Measurements from ENCODE around the gene SRPK3.

The SRPK3 gene

GRCh38 chrX:153782313-153782712, 1.5 kb downstream of the SRPK3 start:
- H3K27me3 ChIP-seq (ENCODE audit: control insufficient read depth in 3 of 3, insufficient read depth in 3 of 3, low read depth in 1 of 3, low read length in 3 of 3) = peaks cover 0 to 2% (median 0%) of the 10 kb centered on the region in 3 experiments
- peaks cover 7 to 19% of the 10 kb centered on the region in 2 donors for H3K36me3 ChIP-seq (replicated peaks in 1 of 2; ENCODE audit: control insufficient read depth in 2 of 2, insufficient read depth in 2 of 2, low read length in 2 of 2)
- no peak overlapping the region for H2BK5ac ChIP-seq (ENCODE audit: low read length)
- peaks cover 0 to 1% of the 10 kb centered on the region in 2 donors for H3K4me1 ChIP-seq (ENCODE audit: control insufficient read depth in 2 of 2, insufficient read depth in 1 of 2, low read depth in 1 of 2, low read length in 2 of 2)
- H3K4me2 ChIP-seq (ENCODE audit: insufficient read depth, low read length, poor library complexity, severe bottlenecking) = no peak overlapping the region
- H2BK12ac ChIP-seq (ENCODE audit: low read length) = no peak overlapping the region
- no peak overlapping the region for H2AK5ac ChIP-seq (ENCODE audit: low read depth, low read length)
- no peaks in the 10 kb centered on the region for H3K9me3 ChIP-seq (replicated peaks in 1 of 2; ENCODE audit: control insufficient read depth in 2 of 2, insufficient read depth in 1 of 2, low read depth in 1 of 2, low read length in 2 of 2)
- no peak overlapping the region for H2BK15ac ChIP-seq (ENCODE audit: low read length)
- no peak overlapping the region for H3K4me3 ChIP-seq (ENCODE audit: low read length in 2 of 2)
- no peak overlapping the region for H2BK120ac ChIP-seq (ENCODE audit: low read depth, low read length)
- H4K8ac ChIP-seq (ENCODE audit: low read depth, low read length) = peak overlapping the region; percentile 43
- no peak overlapping the region for H2AFZ ChIP-seq (ENCODE audit: low read length)
- no CpG with 5 or more reads among the region's 11 CpGs for WGBS, 2 donors (ENCODE audit: extremely low coverage in 2 of 2, insufficient read length in 2 of 2, insufficient replicate concordance in 1 of 2)
- H3K27ac ChIP-seq (replicated peaks; ENCODE audit: low read length) = no peak overlapping the region
- no peak overlapping the region for H3K4ac ChIP-seq (ENCODE audit: low read length)
- no peak for DNase-seq (ENCODE audit: low spot score)
- no peak overlapping the region for H3K9ac ChIP-seq (ENCODE audit: low read depth, low read length, poor library complexity)
- H4K91ac ChIP-seq (ENCODE audit: low read depth, low read length, poor library complexity) = no peak overlapping the region
- no peak overlapping the region for H3K14ac ChIP-seq (ENCODE audit: low read length)
- no peak overlapping the region for H3K18ac ChIP-seq (ENCODE audit: low read length)
- peak overlapping the region; percentile 55 for H3K23ac ChIP-seq (ENCODE audit: low read depth, low read length, poor library complexity)
- no peaks in the 10 kb centered on the region for H3K79me1 ChIP-seq (ENCODE audit: low read depth, low read length)

GRCh38 chrX:153782871-153783270, 2.0 kb downstream of the SRPK3 start:
- Histone ChIP-seq H3K27me3 (ENCODE audit: control insufficient read depth in 3 of 3, insufficient read depth in 3 of 3, low read depth in 1 of 3, low read length in 3 of 3) (peaks cover 0 to 2% (median 0%) of the 10 kb centered on the region in 3 experiments), H3K9me3 (replicated peaks in 1 of 2; ENCODE audit: control insufficient read depth in 2 of 2, insufficient read depth in 1 of 2, low read depth in 1 of 2, low read length in 2 of 2) (no peaks in the 10 kb centered on the region), H3K9ac (ENCODE audit: low read depth, low read length, poor library complexity) (no peak overlapping the region), H2BK5ac (ENCODE audit: low read length) (no peak overlapping the region), H3K4me3 (ENCODE audit: low read length in 2 of 2) (no peak overlapping the region), H3K27ac (replicated peaks; ENCODE audit: low read length) (no peak overlapping the region), H2BK120ac (ENCODE audit: low read depth, low read length) (no peak overlapping the region), H3K23ac (ENCODE audit: low read depth, low read length, poor library complexity) (peak overlapping the region; percentile 55), H3K4me1 (ENCODE audit: control insufficient read depth in 2 of 2, insufficient read depth in 1 of 2, low read depth in 1 of 2, low read length in 2 of 2) (peaks cover 0 to 1% of the 10 kb centered on the region in 2 donors), H4K91ac (ENCODE audit: low read depth, low read length, poor library complexity) (no peak overlapping the region), H3K14ac (ENCODE audit: low read length) (no peak overlapping the region), H3K4ac (ENCODE audit: low read length) (no peak overlapping the region), H2BK15ac (ENCODE audit: low read length) (no peak overlapping the region), H3K79me1 (ENCODE audit: low read depth, low read length) (no peaks in the 10 kb centered on the region), H3K4me2 (ENCODE audit: insufficient read depth, low read length, poor library complexity, severe bottlenecking) (no peak overlapping the region), H4K8ac (ENCODE audit: low read depth, low read length) (peak overlapping the region; percentile 43), H3K18ac (ENCODE audit: low read length) (no peak overlapping the region), H2AFZ (ENCODE audit: low read length) (no peak overlapping the region), H2BK12ac (ENCODE audit: low read length) (no peak overlapping the region), H3K36me3 (replicated peaks in 1 of 2; ENCODE audit: control insufficient read depth in 2 of 2, insufficient read depth in 2 of 2, low read length in 2 of 2) (peaks cover 7 to 21% of the 10 kb centered on the region in 2 donors), H2AK5ac (ENCODE audit: low read depth, low read length) (no peak overlapping the region)
- no CpG with 5 or more reads among the region's 14 CpGs for WGBS, 2 donors (ENCODE audit: extremely low coverage in 2 of 2, insufficient read length in 2 of 2, insufficient replicate concordance in 1 of 2)
- no peak for DNase-seq (ENCODE audit: low spot score)

- Histone ChIP-seq H2BK12ac (ENCODE audit: low read length) (peak overlapping the region; percentile 58), H3K4me2 (ENCODE audit: insufficient read depth, low read length, poor library complexity, severe bottlenecking) (no peak overlapping the region), H3K9ac (ENCODE audit: low read depth, low read length, poor library complexity) (no peak overlapping the region), H3K27me3 (ENCODE audit: control insufficient read depth in 3 of 3, insufficient read depth in 3 of 3, low read depth in 1 of 3, low read length in 3 of 3) (peaks cover 0 to 2% (median 0%) of the 10 kb centered on the region in 3 experiments), H3K27ac (replicated peaks; ENCODE audit: low read length) (no peak overlapping the region), H2BK15ac (ENCODE audit: low read length) (no peak overlapping the region), H3K9me3 (replicated peaks in 1 of 2; ENCODE audit: control insufficient read depth in 2 of 2, insufficient read depth in 1 of 2, low read depth in 1 of 2, low read length in 2 of 2) (no peaks in the 10 kb centered on the region), H3K79me1 (ENCODE audit: low read depth, low read length) (no peaks in the 10 kb centered on the region), H4K91ac (ENCODE audit: low read depth, low read length, poor library complexity) (no peak overlapping the region), H3K4me1 (ENCODE audit: control insufficient read depth in 2 of 2, insufficient read depth in 1 of 2, low read depth in 1 of 2, low read length in 2 of 2) (peaks cover 0 to 1% of the 10 kb centered on the region in 2 donors), H2AK5ac (ENCODE audit: low read depth, low read length) (no peak overlapping the region), H2BK120ac (ENCODE audit: low read depth, low read length) (no peak overlapping the region), H3K18ac (ENCODE audit: low read length) (no peak overlapping the region), H2AFZ (ENCODE audit: low read length) (no peak overlapping the region), H3K36me3 (replicated peaks in 1 of 2; ENCODE audit: control insufficient read depth in 2 of 2, insufficient read depth in 2 of 2, low read length in 2 of 2) (peaks cover 7 to 21% of the 10 kb centered on the region in 2 donors), H2BK5ac (ENCODE audit: low read length) (no peak overlapping the region), H4K8ac (ENCODE audit: low read depth, low read length) (no peak overlapping the region), H3K14ac (ENCODE audit: low read length) (no peak overlapping the region), H3K23ac (ENCODE audit: low read depth, low read length, poor library complexity) (no peak overlapping the region), H3K4ac (ENCODE audit: low read length) (no peak overlapping the region), H3K4me3 (ENCODE audit: low read length in 2 of 2) (no peak overlapping the region)
- no CpG with 5 or more reads among the region's 24 CpGs for WGBS, 2 donors (ENCODE audit: extremely low coverage in 2 of 2, insufficient read length in 2 of 2, insufficient replicate concordance in 1 of 2)
- DNase-seq (ENCODE audit: low spot score) = no peak
Observed at GRCh38 chrX:153783378-153784013, 2.7 kb downstream of the SRPK3 start.

- WGBS, 2 donors (ENCODE audit: extremely low coverage in 2 of 2, insufficient read length in 2 of 2, insufficient replicate concordance in 1 of 2) = no CpG with 5 or more reads among the region's 27 CpGs
- no peaks in the 10 kb centered on the region for H3K79me1 ChIP-seq (ENCODE audit: low read depth, low read length)
- H3K18ac ChIP-seq (ENCODE audit: low read length) = no peak overlapping the region
- H3K27me3 ChIP-seq (ENCODE audit: control insufficient read depth in 3 of 3, insufficient read depth in 3 of 3, low read depth in 1 of 3, low read length in 3 of 3) = peaks cover 0 to 2% (median 0%) of the 10 kb centered on the region in 3 experiments
- no peak overlapping the region for H3K9ac ChIP-seq (ENCODE audit: low read depth, low read length, poor library complexity)
- H2AFZ ChIP-seq (ENCODE audit: low read length) = no peak overlapping the region
- H2BK120ac ChIP-seq (ENCODE audit: low read depth, low read length) = no peak overlapping the region
- no peak overlapping the region for H2BK5ac ChIP-seq (ENCODE audit: low read length)
- H3K23ac ChIP-seq (ENCODE audit: low read depth, low read length, poor library complexity) = no peak overlapping the region
- no peak overlapping the region for H3K27ac ChIP-seq (replicated peaks; ENCODE audit: low read length)
- no peak overlapping the region for H3K4me3 ChIP-seq (ENCODE audit: low read length in 2 of 2)
- no peak overlapping the region for H4K91ac ChIP-seq (ENCODE audit: low read depth, low read length, poor library complexity)
- H3K4me2 ChIP-seq (ENCODE audit: insufficient read depth, low read length, poor library complexity, severe bottlenecking) = no peak overlapping the region
- H3K14ac ChIP-seq (ENCODE audit: low read length) = no peak overlapping the region
- no peak for DNase-seq (ENCODE audit: low spot score)
- no peak overlapping the region for H2AK5ac ChIP-seq (ENCODE audit: low read depth, low read length)
- no peak overlapping the region for H3K4ac ChIP-seq (ENCODE audit: low read length)
- H3K9me3 ChIP-seq (replicated peaks in 1 of 2; ENCODE audit: control insufficient read depth in 2 of 2, insufficient read depth in 1 of 2, low read depth in 1 of 2, low read length in 2 of 2) = no peaks in the 10 kb centered on the region
- no peak overlapping the region for H2BK12ac ChIP-seq (ENCODE audit: low read length)
- no peak overlapping the region for H4K8ac ChIP-seq (ENCODE audit: low read depth, low read length)
- H3K36me3 ChIP-seq (replicated peaks in 1 of 2; ENCODE audit: control insufficient read depth in 2 of 2, insufficient read depth in 2 of 2, low read length in 2 of 2) = peaks cover 7 to 21% of the 10 kb centered on the region in 2 donors
- no peak overlapping the region for H2BK15ac ChIP-seq (ENCODE audit: low read length)
- peaks cover 0 to 1% of the 10 kb centered on the region in 2 donors for H3K4me1 ChIP-seq (ENCODE audit: control insufficient read depth in 2 of 2, insufficient read depth in 1 of 2, low read depth in 1 of 2, low read length in 2 of 2)
Observed at GRCh38 chrX:153784325-153784967, 3.6 kb downstream of the SRPK3 start.

All from neuronal stem cell (in vitro differentiated cells).